Activated T-cell treated with anti-CD3 and anti-CD28 coated beads, Interleukin-2, amount 50 U/mL, for 48 hours (primary cell): ENCODE data around the gene SLC1A1.

Experiments
- DNase-seq, 2 experiments: peaks; one replicate each; pipeline ENCODE4 v3.0.0-alpha.2; 2020

The SLC1A1 gene

DNA sequence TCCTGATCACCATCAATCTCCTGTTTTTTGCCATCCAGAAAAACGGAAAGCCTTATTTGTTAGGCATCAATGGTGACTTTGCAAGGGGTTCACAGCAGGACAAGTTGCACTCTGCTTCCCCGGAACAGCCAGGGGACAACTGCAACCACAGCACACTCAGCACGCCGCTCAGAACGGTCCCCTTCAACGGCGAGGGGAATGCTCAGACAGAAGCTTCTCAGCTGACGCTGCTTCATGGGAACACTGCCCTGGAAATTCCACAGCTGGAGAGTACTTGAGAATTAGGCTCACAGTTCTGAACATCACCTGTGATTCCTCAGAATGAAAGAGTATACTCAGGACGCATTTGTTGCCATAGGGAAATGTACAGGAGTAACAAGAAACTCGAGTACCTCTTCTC lies 131.7 kb downstream of the SLC1A1 start:
- no peak for DNase-seq

- DNase-seq = no peak
Measured at GRCh38 chr9:4630836-4631235, 140.6 kb downstream of the SLC1A1 start.
